CD14-positive monocyte (primary cell): ENCODE results near the gene KCNK13. TPM values are rescaled to one million over a fixed set of nuclear protein-coding genes. Genes with fewer than 3 reads are reported as not detected.

Experiments
- DNase-seq, 3 donors: peaks; one replicate each; pipeline ENCODE4 v3.0.0-alpha.2; 2011 to 2022
- H2AFZ ChIP-seq: 2 replicates; pipeline ENCODE4 v1.6.0; 2012; ENCODE audit warnings: mild to moderate bottlenecking, low read depth, low read length, inconsistent platforms; ENCODE audit not compliant: insufficient read depth, poor library complexity, severe bottlenecking
- H3K27ac ChIP-seq, 2 donors: 1 replicate in 1 of 2; 2 replicates in 1 of 2; pipeline ENCODE4 v1.5.1; 2012 to 2013; ENCODE audit warnings: low read length in 2 of 2, control low read depth in 1 of 2, inconsistent platforms in 1 of 2, low read depth in 1 of 2, mild to moderate bottlenecking in 1 of 2
- H3K27me3 ChIP-seq, 2 donors: one replicate each; pipeline versions ENCODE4 v1.6.0 to v1.6.1; 2011 to 2013; ENCODE audit warnings: low read length in 2 of 2; ENCODE audit not compliant: control insufficient read depth in 2 of 2, insufficient read depth in 2 of 2
- H3K36me3 ChIP-seq, 2 donors: replicated peaks in 1 of 2; 1 replicate in 1 of 2; 2 replicates in 1 of 2; pipeline versions ENCODE4 v1.5.1 to v1.6.1; 2012 to 2013; ENCODE audit warnings: low read length in 2 of 2, control low read depth in 1 of 2, inconsistent platforms in 1 of 2, mild to moderate bottlenecking in 1 of 2; ENCODE audit not compliant: insufficient read depth in 2 of 2, control insufficient read depth in 1 of 2
- H3K4me1 ChIP-seq, 2 donors: 1 replicate in 1 of 2; 2 replicates in 1 of 2; pipeline versions ENCODE4 v1.5.1 to v1.6.1; 2012 to 2013; ENCODE audit warnings: low read length in 2 of 2, control low read depth in 1 of 2, inconsistent platforms in 1 of 2, mild to moderate bottlenecking in 1 of 2, moderate library complexity in 1 of 2; ENCODE audit not compliant: insufficient read depth in 2 of 2, control insufficient read depth in 1 of 2
- H3K4me2 ChIP-seq: replicated peaks from 2 replicates; pipeline ENCODE3; 2012; ENCODE audit warnings: low read length, moderate library complexity, mild to moderate bottlenecking; ENCODE audit not compliant: poor library complexity, severe bottlenecking; ENCODE audit errors: extremely low read depth
- H3K4me3 ChIP-seq, 3 experiments: fragments of 200-600 bp in 1 of 3; sonication (generic) in 1 of 3; replicated peaks in 1 of 3; 1 replicate in 2 of 3; 2 replicates in 1 of 3; pipeline ENCODE4 v1.5.1; 2011 to 2013; ENCODE audit warnings: low read length in 3 of 3, mild to moderate bottlenecking in 3 of 3, control low read depth in 2 of 3, low read depth in 2 of 3, inconsistent platforms in 1 of 3, moderate library complexity in 1 of 3
- H3K79me2 ChIP-seq: 2 replicates; pipeline ENCODE4 v1.6.0; 2012; ENCODE audit warnings: mild to moderate bottlenecking, control low read depth, inconsistent platforms, low read length, moderate library complexity; ENCODE audit not compliant: insufficient read depth
- H3K9ac ChIP-seq: 2 replicates; pipeline ENCODE4 v1.6.0; 2017; ENCODE audit warnings: low read length, mild to moderate bottlenecking; ENCODE audit not compliant: insufficient read depth, poor library complexity, severe bottlenecking
- H3K9me3 ChIP-seq, 2 donors: replicated peaks in 1 of 2; 1 replicate in 1 of 2; 2 replicates in 1 of 2; pipeline versions ENCODE4 v1.5.1 to v1.6.1; 2012 to 2013; ENCODE audit warnings: low read length in 2 of 2, control low read depth in 1 of 2; ENCODE audit not compliant: control insufficient read depth in 1 of 2, insufficient read depth in 1 of 2
- H4K20me1 ChIP-seq: 2 replicates; pipeline ENCODE4 v1.6.0; 2012; ENCODE audit warnings: mild to moderate bottlenecking, low read length, control low read depth, moderate library complexity; ENCODE audit not compliant: insufficient read depth
- H3K27ac Mint-ChIP-seq, 7 donors: one replicate each; pipeline ENCODE4 v1.8.0; 2020; ENCODE audit warnings: mild to moderate bottlenecking in 7 of 7, mixed read lengths in 7 of 7, moderate library complexity in 6 of 7, inconsistent platforms in 2 of 7
- H3K27me3 Mint-ChIP-seq, 3 donors: one replicate each; pipeline ENCODE4 v1.8.0; 2021 to 2022; ENCODE audit warnings: low read depth in 3 of 3, mild to moderate bottlenecking in 3 of 3, mixed read lengths in 3 of 3, moderate library complexity in 3 of 3, inconsistent platforms in 1 of 3
- H3K36me3 Mint-ChIP-seq, 2 donors: one replicate each; pipeline ENCODE4 v1.8.0; 2020; ENCODE audit warnings: mixed read lengths in 2 of 2, inconsistent platforms in 1 of 2, mild to moderate bottlenecking in 1 of 2
- H3K4me1 Mint-ChIP-seq: one replicate; pipeline ENCODE4 v1.8.0; 2020; ENCODE audit warnings: mild to moderate bottlenecking, mixed read lengths
- H3K4me3 Mint-ChIP-seq, 2 donors: one replicate each; pipeline ENCODE4 v1.8.0; 2020; ENCODE audit warnings: mild to moderate bottlenecking in 2 of 2, mixed read lengths in 2 of 2, moderate library complexity in 1 of 2
- H3K9me3 Mint-ChIP-seq, 7 donors: one replicate each; pipeline ENCODE4 v1.8.0; 2020 to 2022; ENCODE audit warnings: mixed read lengths in 7 of 7, mild to moderate bottlenecking in 6 of 7, moderate library complexity in 6 of 7, inconsistent platforms in 2 of 7
- WGBS: methylation state at CpG from one replicate; pipeline ENCODE4 v1.1.5; 2013; ENCODE audit warnings: missing lambda C conversion rate; ENCODE audit not compliant: insufficient coverage; 5-methylcytosine and 5-hydroxymethylcytosine counted together
- intact Hi-C, 2 donors: fragments of 100-400 bp; cut with micrococcal nuclease; formaldehyde crosslinking; loops; one replicate each; pipeline versions ENCODE4 v1.15.0 to v1.15.1; 2023
- polyA plus RNA-seq, 3 donors: library from polyadenylated mRNA; depleted of rRNA in 1 of 3; unstranded in 2 of 3; stranded (reverse) in 1 of 3; fragments of 300-500 nt in 2 of 3; fragments of >200 nt in 1 of 3; fragmentation: Illumina TruSeq in 2 of 3; gene quantifications; 1 replicate in 2 of 3; 2 replicates in 1 of 3; pipeline ENCODE4 v1.2.3, GENCODE V29; 2012 to 2021
- TF ChIP-seq, protein P1 (sequence below): fragments of 200-600 bp; IDR thresholded peaks from one replicate; pipeline ENCODE4 v1.8.0; 2022; ENCODE audit warnings: antibody characterized with exemption, mild to moderate bottlenecking

KCNK13 gene
- polyA plus RNA-seq, 3 donors = 1.6 to 4.2 (median 2.9) TPM

DNA sequence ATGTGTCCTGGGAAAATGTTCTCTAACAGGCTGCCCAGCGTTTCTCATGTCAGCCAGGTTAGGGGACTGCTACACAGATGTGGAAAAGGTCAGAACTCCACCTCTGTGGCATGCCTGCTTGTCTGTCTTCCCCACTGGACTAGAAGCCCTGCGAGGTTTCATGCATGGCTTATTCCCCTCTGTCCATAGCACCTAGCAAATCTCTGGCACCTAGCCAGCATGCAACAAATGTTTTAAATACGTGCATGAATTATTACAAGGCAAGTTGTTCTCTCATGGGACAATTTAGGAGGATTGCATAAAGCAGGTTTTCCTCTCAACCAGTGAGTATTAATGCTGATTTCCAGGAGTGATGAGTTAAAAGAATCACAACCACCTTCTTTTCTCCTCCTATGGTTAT lies 21.4 kb upstream of the KCNK13 start:
- Mint-ChIP-seq H3K36me3 (peaks cover 52 to 53% of the 10 kb centered on the region in 2 donors), H3K27me3 (peaks cover 0 to 3% (median 0%) of the 10 kb centered on the region in 3 donors), H3K4me1 (no peaks in the 10 kb centered on the region), H3K4me3 (no peak overlapping the region), H3K9me3 (no peaks in the 10 kb centered on the region), H3K27ac (no peak overlapping the region)
- Histone ChIP-seq H2AFZ (no peak overlapping the region), H3K4me3 (no peak overlapping the region), H3K4me2 (no peak overlapping the region), H4K20me1 (no peaks in the 10 kb centered on the region), H3K27me3 (no peaks in the 10 kb centered on the region), H3K27ac (no peak overlapping the region), H3K79me2 (no peaks in the 10 kb centered on the region), H3K9me3 (no peaks in the 10 kb centered on the region), H3K9ac (no peak overlapping the region), H3K36me3 (peaks cover 7 to 86% of the 10 kb centered on the region in 2 donors), H3K4me1 (no peaks in the 10 kb centered on the region)
- TF ChIP-seq, protein P1, sequence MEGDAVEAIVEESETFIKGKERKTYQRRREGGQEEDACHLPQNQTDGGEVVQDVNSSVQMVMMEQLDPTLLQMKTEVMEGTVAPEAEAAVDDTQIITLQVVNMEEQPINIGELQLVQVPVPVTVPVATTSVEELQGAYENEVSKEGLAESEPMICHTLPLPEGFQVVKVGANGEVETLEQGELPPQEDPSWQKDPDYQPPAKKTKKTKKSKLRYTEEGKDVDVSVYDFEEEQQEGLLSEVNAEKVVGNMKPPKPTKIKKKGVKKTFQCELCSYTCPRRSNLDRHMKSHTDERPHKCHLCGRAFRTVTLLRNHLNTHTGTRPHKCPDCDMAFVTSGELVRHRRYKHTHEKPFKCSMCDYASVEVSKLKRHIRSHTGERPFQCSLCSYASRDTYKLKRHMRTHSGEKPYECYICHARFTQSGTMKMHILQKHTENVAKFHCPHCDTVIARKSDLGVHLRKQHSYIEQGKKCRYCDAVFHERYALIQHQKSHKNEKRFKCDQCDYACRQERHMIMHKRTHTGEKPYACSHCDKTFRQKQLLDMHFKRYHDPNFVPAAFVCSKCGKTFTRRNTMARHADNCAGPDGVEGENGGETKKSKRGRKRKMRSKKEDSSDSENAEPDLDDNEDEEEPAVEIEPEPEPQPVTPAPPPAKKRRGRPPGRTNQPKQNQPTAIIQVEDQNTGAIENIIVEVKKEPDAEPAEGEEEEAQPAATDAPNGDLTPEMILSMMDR = no peak
- no peak for DNase-seq
- WGBS = 100% methylated on average over 2 of the region's 3 CpGs
- intact Hi-C loops = no loop called here

DNA sequence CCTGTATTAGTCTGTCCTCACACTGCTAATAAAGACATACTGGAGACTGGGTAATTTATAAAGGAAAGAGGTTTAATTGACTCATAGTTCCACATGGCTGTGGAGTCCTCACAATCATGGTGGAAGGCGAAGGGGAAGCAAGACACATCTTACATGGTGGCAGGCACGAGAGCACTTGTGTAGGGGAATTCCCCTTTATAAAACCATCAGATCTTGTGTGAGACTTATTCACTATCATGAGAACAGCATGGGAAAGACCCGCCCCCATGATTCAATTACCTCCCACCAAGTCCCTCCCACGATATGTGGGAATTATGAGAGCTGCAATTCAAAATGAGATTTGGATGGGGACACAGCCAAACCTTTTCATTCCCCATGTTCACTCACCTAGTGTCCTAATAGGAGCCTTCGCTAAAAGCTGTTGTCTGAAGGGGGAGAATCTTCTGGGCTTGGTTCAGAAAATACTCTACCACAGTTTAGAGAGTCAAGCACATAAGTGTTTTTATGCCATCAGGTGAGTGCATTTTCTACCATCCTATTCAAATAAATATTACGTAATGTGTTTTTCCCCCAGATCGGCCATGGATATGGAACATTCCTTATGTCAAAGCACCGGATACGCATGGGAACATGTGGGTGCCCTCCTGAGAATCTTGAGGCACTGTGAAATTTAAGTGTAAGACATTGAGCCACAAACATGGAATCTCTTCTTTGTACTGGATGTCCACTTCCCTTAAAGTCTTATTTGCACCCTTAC lies 19.1 kb upstream of the KCNK13 start:
- Mint-ChIP-seq H3K36me3 (peaks cover 43 to 47% of the 10 kb centered on the region in 2 donors), H3K4me1 (no peaks in the 10 kb centered on the region), H3K9me3 (peaks cover 0 to 2% (median 0%) of the 10 kb centered on the region in 7 donors), H3K27me3 (no peaks in the 10 kb centered on the region), H3K27ac (peak overlapping the region in 1 of 7 donors; percentile 4), H3K4me3 (no peak overlapping the region)
- H2AFZ ChIP-seq = no peak overlapping the region
- intact Hi-C loops = no loop called here
- TF ChIP-seq, protein P1 = no peak
- H3K27ac ChIP-seq = no peak overlapping the region
- WGBS = 89% methylated on average over 1 of the region's 9 CpGs
- no peaks in the 10 kb centered on the region for H3K27me3 ChIP-seq
- H3K36me3 ChIP-seq = peaks cover 5 to 72% of the 10 kb centered on the region in 2 donors
- H3K79me2 ChIP-seq = no peaks in the 10 kb centered on the region
- H3K4me1 ChIP-seq = no peaks in the 10 kb centered on the region
- DNase-seq = no peak
- H3K4me3 ChIP-seq = no peak overlapping the region
- no peak overlapping the region for H3K4me2 ChIP-seq
- no peaks in the 10 kb centered on the region for H3K9me3 ChIP-seq
- H3K9ac ChIP-seq = no peak overlapping the region
- H4K20me1 ChIP-seq = no peaks in the 10 kb centered on the region
